GM12865 (cell line): ENCODE measurements around the gene SLC12A6.

Source experiments
- DNase-seq: peaks from one replicate; pipeline ENCODE4 v3.0.0; 2010; ENCODE audit warnings: low read depth
- H3K4me3 ChIP-seq: 2 replicates; pipeline ENCODE4 v1.5.1; 2011; ENCODE audit warnings: mild to moderate bottlenecking, low read depth, low read length, control low read depth
- TF ChIP-seq, protein P1 (sequence below): IDR thresholded peaks from 2 replicates; pipeline ENCODE4 v1.5.1; 2011; ENCODE audit warnings: low read length, control low read depth, low read depth, inconsistent platforms; ENCODE audit not compliant: insufficient read depth; ENCODE audit errors: missing control alignments

The SLC12A6 gene

DNA sequence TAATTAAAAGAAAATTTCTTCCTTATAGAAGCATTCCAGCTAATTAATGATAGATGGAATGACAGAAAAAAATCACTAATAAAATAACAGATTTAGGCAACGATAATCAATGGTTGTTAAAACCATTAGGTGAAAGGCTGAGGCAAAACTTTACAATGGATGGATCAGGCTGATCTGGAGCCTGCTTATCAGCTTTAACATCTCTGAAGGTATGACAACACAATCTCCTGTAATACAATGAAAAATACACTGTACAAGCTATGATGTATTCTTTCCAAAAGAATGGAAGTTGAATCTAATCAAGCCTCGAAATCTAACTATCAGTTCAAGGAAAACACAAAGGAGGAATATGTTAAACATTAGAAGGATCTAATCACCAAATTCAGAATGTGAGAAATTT, 73.5 kb downstream of the SLC12A6 start:
- no peak overlapping the region for H3K4me3 ChIP-seq
- DNase-seq = no peak
- TF ChIP-seq, protein P1, sequence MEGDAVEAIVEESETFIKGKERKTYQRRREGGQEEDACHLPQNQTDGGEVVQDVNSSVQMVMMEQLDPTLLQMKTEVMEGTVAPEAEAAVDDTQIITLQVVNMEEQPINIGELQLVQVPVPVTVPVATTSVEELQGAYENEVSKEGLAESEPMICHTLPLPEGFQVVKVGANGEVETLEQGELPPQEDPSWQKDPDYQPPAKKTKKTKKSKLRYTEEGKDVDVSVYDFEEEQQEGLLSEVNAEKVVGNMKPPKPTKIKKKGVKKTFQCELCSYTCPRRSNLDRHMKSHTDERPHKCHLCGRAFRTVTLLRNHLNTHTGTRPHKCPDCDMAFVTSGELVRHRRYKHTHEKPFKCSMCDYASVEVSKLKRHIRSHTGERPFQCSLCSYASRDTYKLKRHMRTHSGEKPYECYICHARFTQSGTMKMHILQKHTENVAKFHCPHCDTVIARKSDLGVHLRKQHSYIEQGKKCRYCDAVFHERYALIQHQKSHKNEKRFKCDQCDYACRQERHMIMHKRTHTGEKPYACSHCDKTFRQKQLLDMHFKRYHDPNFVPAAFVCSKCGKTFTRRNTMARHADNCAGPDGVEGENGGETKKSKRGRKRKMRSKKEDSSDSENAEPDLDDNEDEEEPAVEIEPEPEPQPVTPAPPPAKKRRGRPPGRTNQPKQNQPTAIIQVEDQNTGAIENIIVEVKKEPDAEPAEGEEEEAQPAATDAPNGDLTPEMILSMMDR = no peak

DNA sequence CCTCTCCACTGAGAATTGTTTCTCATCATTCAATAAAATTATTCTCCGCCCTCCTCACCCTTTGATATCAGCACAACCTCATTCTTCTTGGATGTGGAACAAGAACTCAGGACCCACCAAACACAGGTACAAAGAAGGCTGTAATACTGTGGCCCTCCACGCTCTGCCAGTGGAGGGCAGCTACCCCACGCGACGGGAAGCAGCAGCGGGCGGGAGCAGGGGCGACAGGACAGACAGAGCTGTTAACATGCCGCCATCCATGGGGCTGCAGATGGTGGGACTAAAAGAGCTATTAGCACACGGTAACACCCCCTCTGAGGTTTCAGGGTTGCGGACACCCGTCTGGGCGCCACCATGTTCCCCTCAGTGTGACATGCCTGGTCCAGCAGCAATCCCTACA, 75.2 kb downstream of the SLC12A6 start:
- TF ChIP-seq, protein P1 = no peak
- DNase-seq = no peak
- H3K4me3 ChIP-seq = no peak overlapping the region

DNA sequence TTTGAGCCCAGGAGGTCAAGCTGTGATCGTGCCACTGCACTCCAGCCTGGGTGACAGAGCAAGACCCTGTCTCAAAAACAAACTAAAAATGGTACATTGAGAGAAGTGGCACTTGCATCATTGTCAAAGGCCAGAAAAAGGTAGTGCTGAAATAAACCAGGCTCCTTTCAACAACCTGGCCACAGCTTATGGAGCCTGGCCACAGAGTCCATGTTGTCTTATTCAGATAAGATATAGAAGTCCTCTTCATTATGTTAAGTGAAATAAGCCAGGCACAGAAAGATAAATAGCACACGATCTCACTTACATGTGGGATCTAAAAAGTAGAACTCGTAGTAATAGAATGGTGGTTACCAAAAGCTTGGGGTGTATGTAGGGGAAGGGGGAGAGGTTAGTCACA, 78.0 kb downstream of the SLC12A6 start:
- H3K4me3 ChIP-seq = no peak overlapping the region
- TF ChIP-seq, protein P1 = no peak
- no peak for DNase-seq

DNA sequence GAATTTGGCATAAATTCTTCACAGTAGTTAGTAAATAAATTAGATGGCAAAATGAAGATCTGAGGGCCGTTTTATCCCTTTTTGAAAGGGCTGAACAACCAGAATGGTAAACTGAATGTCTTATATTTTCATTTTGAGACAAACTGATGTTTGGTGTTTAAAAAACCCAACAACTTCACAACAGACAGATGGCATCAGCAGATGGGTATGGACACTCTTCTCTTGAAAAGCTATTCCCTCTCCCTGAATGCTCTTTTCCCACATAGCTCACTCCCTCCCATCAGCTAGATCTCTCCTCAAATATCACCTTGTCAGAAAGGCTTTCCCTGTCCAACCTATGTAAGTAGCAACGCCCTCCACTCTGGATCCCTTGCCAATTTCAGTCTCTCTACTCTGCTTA, 79.4 kb downstream of the SLC12A6 start:
- TF ChIP-seq, protein P1 = no peak
- H3K4me3 ChIP-seq = no peak overlapping the region
- no peak for DNase-seq

DNA sequence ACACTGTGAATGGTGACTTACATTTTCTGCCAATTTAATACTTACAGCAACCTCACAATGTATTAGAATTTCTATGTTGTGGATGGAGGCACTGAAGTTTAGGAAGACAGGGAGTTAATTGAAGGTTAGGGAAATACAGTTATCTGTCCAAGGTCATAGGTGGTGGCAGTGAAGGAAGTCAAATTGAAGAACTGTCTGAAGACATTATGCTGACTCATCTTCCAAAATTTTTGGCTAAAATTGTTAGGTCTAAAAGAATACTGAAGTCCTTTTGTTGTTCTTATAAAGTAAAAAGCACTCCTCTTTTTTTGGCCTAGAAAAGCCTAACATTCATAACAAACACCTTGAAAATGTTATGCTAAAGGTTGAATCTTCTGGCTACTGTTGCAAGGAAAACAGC, 85.0 kb downstream of the SLC12A6 start:
- DNase-seq = no peak
- H3K4me3 ChIP-seq = no peak overlapping the region
- TF ChIP-seq, protein P1 = no peak

DNA sequence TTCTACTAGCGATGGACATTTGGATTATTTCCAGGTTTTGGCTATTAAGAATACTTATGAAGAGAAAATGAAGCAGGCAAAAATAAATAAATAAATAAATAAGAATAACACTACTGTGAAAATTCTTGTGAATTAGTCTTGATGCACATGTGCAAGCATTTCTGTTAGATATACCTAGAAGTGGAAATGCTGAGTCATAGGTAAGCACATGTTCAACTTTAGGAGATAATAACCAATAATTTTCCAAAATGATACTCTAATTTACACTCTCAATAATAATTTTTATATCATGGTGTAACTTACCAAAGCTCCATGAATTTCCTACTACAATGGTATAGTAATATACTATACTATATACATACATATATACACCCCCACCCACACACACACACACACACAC, 89.4 kb downstream of the SLC12A6 start:
- no peak overlapping the region for H3K4me3 ChIP-seq
- TF ChIP-seq, protein P1 = no peak
- DNase-seq = no peak

DNA sequence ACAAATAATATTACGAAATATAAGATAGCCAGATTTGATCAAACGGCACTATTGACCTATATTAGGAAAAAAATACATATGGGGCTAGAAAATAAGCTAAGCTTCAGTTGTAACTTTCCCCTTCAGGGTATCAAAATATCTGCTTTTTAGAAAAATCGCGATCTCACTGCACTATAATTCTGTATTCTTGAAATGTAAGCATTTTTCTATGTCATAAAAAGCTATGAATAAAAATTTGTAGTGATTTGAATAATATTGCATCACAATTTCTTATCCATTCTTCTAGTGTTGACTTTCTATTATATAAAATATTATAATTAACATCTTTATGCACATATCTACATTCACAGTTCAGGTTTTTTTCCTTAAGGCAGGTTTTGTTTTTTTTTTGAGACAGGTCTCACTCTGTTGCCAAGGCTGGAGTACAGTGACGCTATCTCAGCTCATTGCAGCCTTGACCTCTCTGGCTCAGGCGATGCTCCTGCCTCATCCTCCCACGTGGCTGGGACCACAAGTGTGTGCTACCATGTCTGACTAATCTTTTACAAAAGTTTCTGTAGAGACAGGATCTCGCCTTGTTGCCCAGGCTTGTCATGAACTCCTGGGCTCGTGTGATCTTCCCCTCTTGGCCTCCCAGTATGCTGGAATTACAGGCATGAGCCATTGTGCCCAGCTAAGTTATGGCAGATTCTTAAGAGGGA, 91.2 kb downstream of the SLC12A6 start:
- H3K4me3 ChIP-seq = no peak overlapping the region
- TF ChIP-seq, protein P1 = no peak

More for the DNA sequence above, 91.2 kb downstream of the SLC12A6 start:
- no peak for DNase-seq
